ENCODE measurements around the gene HABP2. TPM values are rescaled to one million over a fixed set of nuclear protein-coding genes. Genes with fewer than 3 reads are reported as not detected.

Gene HABP2
- total and polyA plus RNA-seq, 2 experiments from 2014 or later: 0.06 TPM; not detected in 1

DNA sequence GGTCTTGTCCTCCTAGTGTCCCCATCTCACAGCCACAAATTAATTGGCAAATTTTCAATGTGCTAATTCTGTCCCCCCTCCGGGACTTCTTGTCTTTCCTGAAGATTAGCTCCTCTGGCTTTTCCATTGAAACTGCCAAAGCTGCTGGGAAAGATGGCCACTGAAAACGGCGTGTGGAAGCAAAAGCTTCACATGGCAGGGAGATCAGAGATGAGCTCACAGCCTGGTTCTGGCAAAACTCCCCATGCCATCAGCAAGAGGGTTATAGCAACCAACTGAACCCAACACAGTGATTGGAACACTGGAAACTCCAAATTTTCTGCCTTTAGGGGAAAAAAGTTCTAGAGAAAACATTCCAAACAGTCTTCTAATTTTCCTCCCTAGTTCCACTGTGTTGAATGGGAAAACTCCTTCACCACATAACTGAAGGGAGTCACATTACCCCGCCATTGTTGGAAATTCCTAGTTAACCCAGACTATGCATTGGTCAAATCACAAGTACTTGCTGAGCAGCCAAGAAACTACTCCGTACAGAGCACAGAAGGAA, 74.0 kb downstream of the HABP2 start:
- DNase-seq (ENCODE audit: low read depth in 1 of 2, low spot score in 1 of 2): no peak
- Histone ChIP-seq H3K27me3 (no peaks in the 10 kb centered on the region), H3K36me3 (no peaks in the 10 kb centered on the region)

DNA sequence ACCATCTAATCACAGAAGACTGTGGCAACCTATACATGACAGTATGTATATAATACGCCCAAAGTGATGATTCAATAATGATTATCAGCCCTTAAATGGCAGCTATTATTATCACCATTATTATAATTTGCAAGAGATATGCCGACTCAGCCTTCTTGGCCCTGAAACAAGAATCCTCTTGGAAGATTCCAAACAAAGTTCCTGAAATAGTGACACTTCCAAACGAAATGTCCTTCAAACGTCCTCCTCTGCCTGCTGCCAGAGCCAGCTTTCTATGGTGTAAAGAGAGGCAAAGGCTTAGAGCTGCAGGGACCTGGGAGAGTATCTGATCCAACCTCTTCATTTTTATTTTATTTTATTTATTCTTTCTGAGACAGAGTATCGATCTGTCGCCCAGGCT, 75.0 kb downstream of the HABP2 start:
- Histone ChIP-seq H3K27me3 (no peaks in the 10 kb centered on the region), H3K27ac (no peak overlapping the region)
- DNase-seq (ENCODE audit: low read depth in 1 of 2, low spot score in 1 of 2): peak in 1 of 2 donors; percentile 40

More for the DNA sequence above, 74.0 kb downstream of the HABP2 start:
- Histone ChIP-seq H3K9me3 (ENCODE audit: low read depth) (no peaks in the 10 kb centered on the region), H3K4me3 (no peak overlapping the region), H3K27ac (no peak overlapping the region), H3K4me1 (ENCODE audit: low read depth) (no peaks in the 10 kb centered on the region)
- TF ChIP-seq, protein P1, sequence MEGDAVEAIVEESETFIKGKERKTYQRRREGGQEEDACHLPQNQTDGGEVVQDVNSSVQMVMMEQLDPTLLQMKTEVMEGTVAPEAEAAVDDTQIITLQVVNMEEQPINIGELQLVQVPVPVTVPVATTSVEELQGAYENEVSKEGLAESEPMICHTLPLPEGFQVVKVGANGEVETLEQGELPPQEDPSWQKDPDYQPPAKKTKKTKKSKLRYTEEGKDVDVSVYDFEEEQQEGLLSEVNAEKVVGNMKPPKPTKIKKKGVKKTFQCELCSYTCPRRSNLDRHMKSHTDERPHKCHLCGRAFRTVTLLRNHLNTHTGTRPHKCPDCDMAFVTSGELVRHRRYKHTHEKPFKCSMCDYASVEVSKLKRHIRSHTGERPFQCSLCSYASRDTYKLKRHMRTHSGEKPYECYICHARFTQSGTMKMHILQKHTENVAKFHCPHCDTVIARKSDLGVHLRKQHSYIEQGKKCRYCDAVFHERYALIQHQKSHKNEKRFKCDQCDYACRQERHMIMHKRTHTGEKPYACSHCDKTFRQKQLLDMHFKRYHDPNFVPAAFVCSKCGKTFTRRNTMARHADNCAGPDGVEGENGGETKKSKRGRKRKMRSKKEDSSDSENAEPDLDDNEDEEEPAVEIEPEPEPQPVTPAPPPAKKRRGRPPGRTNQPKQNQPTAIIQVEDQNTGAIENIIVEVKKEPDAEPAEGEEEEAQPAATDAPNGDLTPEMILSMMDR (IDR thresholded peaks at IDR 0.05; ENCODE audit: low read depth, low read length): no peak

DNA sequence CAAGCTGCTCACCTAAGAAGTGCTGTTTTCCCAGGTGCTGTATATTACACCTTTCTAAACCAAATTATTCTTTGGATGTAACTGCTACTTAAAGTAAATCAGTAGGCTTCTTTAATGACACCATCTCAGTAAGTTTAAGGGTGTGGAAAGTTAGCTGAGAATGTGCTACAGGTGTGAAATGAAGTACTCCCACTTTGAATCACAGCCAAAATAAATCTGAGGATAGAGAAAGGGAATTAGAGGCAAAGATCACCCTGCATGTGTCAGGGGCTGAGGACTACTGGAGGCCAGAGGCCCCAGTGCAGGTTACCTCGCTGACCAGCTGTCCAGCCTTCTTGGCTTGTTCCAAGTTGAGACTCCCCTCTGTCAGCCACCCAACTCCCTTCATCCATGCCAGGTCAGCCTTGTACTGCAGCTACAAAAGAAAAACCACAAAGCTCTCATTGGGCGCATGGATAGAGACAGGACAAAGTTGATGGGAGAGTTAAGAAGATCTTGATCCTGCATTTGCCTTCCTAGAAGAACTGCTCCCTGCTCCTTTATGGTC, 75.8 kb downstream of the HABP2 start:
- DNase-seq (ENCODE audit: low read depth in 1 of 2, low spot score in 1 of 2): no peak
- Histone ChIP-seq H3K4me3 (no peak overlapping the region), H3K36me3 (no peaks in the 10 kb centered on the region), H3K27ac (no peak overlapping the region), H3K9me3 (ENCODE audit: low read depth) (no peaks in the 10 kb centered on the region), H3K4me1 (ENCODE audit: low read depth) (no peaks in the 10 kb centered on the region), H3K27me3 (no peaks in the 10 kb centered on the region)
- TF ChIP-seq, protein P1 (IDR thresholded peaks at IDR 0.05; ENCODE audit: low read depth, low read length): no peak

More for the DNA sequence above, 75.0 kb downstream of the HABP2 start:
- Histone ChIP-seq H3K36me3 (no peaks in the 10 kb centered on the region), H3K4me1 (ENCODE audit: low read depth) (no peaks in the 10 kb centered on the region), H3K9me3 (ENCODE audit: low read depth) (no peaks in the 10 kb centered on the region), H3K4me3 (no peak overlapping the region)
- TF ChIP-seq, protein P1 (IDR thresholded peaks at IDR 0.05; ENCODE audit: low read depth, low read length): no peak

DNA sequence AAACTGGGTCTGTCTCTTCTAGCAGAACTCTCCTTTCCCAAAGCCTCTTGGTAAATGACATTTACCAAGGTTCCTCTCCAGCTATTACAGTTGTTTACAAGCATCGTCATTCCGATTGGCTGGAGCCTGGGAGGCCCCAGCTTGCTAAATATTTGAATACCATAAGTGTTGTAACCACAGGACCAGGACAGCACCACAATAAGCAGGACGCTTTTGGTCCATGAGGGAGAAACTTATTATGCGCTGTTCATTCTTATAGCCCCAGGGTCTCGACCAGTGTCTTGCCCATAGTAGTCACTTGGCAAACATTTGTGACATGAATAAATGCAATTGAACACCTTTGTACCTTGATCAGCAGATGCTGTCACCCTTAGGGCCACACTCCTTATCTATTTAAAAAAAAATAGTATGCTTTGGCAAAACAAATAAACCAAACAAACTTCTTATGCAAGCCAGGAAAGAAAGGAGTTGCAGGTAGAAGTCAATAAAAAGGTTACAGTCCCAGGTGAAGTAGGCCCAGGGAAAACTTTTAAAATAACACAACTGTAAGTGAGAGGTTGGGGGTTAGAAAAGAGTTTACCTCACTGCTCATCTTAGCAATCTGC, 78.2 kb downstream of the HABP2 start:
- no peak overlapping the region for H3K27ac ChIP-seq
- no peak for DNase-seq (ENCODE audit: low read depth in 1 of 2, low spot score in 1 of 2)

DNA sequence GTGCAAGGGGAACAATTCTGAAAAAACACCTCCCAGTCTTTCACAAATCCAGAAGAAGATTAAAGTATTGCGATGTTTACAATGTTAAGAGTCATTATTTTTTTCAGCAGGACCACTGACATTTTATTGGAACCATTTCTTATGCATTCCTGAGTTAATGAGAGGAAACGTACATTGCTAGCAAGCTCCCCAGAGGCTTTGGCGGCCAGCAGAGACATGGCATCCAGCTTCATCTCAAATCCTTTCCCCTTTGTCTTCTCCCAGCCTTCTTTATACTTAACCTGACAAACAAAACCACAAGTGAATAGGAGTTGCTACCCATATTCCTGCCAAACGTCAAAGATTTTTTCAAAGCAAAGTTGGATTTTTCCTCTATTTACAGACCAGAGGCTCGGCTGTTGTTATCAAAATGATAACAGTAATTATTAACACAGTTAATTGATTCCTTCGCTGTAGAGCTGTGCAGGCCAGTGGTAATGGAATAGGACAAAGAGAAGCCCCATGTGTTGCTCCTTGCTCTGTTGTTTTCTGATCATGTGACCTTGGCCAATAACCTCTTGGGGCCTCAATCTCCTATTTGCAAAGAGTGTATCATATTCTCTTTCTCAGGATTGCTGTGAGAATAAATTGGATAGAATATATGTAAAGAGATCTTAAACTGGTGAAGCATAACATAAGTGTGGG, 79.0 kb downstream of the HABP2 start:
- no peak overlapping the region for H3K27ac ChIP-seq
- no peaks in the 10 kb centered on the region for H3K4me1 ChIP-seq (ENCODE audit: low read depth)
- TF ChIP-seq, protein P1 (IDR thresholded peaks at IDR 0.05; ENCODE audit: low read depth, low read length): no peak
- no peaks in the 10 kb centered on the region for H3K27me3 ChIP-seq
- H3K4me3 ChIP-seq: no peak overlapping the region
- no peaks in the 10 kb centered on the region for H3K9me3 ChIP-seq (ENCODE audit: low read depth)
- no peak for DNase-seq (ENCODE audit: low read depth in 1 of 2, low spot score in 1 of 2)
- no peaks in the 10 kb centered on the region for H3K36me3 ChIP-seq

More for the DNA sequence above, 78.2 kb downstream of the HABP2 start:
- TF ChIP-seq, protein P1 (IDR thresholded peaks at IDR 0.05; ENCODE audit: low read depth, low read length): no peak
- Histone ChIP-seq H3K36me3 (no peaks in the 10 kb centered on the region), H3K4me1 (ENCODE audit: low read depth) (no peaks in the 10 kb centered on the region), H3K9me3 (ENCODE audit: low read depth) (no peaks in the 10 kb centered on the region), H3K27me3 (no peaks in the 10 kb centered on the region), H3K4me3 (no peak overlapping the region)

Other genes with a start within 250 kb of the HABP2 start
- 0.12 TPM in 1 of 2 replicates, not detected in the other for gene NRAP, start 111.0 kb downstream of the HABP2 start, total RNA-seq
- 0.11 TPM in 1 of 2 replicates, not detected in the other for gene NRAP, start 111.0 kb downstream of the HABP2 start, polyA plus RNA-seq
- gene CASP7, start 126.9 kb downstream of the HABP2 start, total RNA-seq: 3.3 and 11.8 TPM in 2 replicates
- 7.8 and 9.3 TPM in 2 replicates for gene CASP7, start 126.9 kb downstream of the HABP2 start, polyA plus RNA-seq
- gene PLEKHS1, start 198.6 kb downstream of the HABP2 start, total RNA-seq: not detected in 2 replicates
- gene PLEKHS1, start 198.6 kb downstream of the HABP2 start, polyA plus RNA-seq: not detected in 2 replicates